Esophagus squamous epithelium (tissue), 5 donors: ENCODE data around the gene MCRIP1. TPM values are rescaled to one million over a fixed set of nuclear protein-coding genes. Genes with fewer than 3 reads are reported as not detected.

ENCODE experiments used
- DNase-seq: peaks from one replicate; lab custom pipeline; 2025; lab: John Stamatoyannopoulos, UW
- H3K27ac ChIP-seq, 4 donors: fragments of 200-600 bp; sonication (generic); one replicate each; pipeline ENCODE4 v1.5.1; 2016 to 2019; ENCODE audit warnings: mild to moderate bottlenecking in 1 of 4
- H3K27me3 ChIP-seq, 4 donors: fragments of 200-600 bp; sonication (generic); 1 replicate in 3 of 4; 2 replicates in 1 of 4; pipeline versions ENCODE4 v1.5.1 to v1.6.0; 2017 to 2021; ENCODE audit warnings: antibody characterized with exemption in 1 of 4
- H3K36me3 ChIP-seq, 3 donors: fragments of 200-600 bp; sonication (generic); one replicate each; pipeline ENCODE4 v1.5.1; 2016 to 2019
- H3K4me1 ChIP-seq, 3 donors: fragments of 200-600 bp; sonication (generic); one replicate each; pipeline ENCODE4 v1.5.1; 2017 to 2019
- H3K4me3 ChIP-seq, 4 donors: fragments of 200-600 bp; sonication (generic); 1 replicate in 3 of 4; 2 replicates in 1 of 4; pipeline ENCODE4 v1.5.1; 2016 to 2019; ENCODE audit warnings: mild to moderate bottlenecking in 2 of 4, moderate library complexity in 1 of 4
- H3K9me3 ChIP-seq, 3 donors: fragments of 200-600 bp; sonication (generic); one replicate each; pipeline ENCODE4 v1.5.1; 2016 to 2019
- POLR2A ChIP-seq, 4 donors: fragments of 450-650 bp; IDR thresholded peaks; one replicate each; pipeline ENCODE4 v1.6.1; 2017; ENCODE audit warnings: antibody characterized with exemption in 4 of 4, mild to moderate bottlenecking in 4 of 4, moderate library complexity in 3 of 4
- WGBS, 2 donors: methylation state at CpG; one replicate each; pipeline ENCODE4 v1.1.5; 2018; 5-methylcytosine and 5-hydroxymethylcytosine counted together
- intact Hi-C: fragments of 100-400 bp; cut with DNase I; formaldehyde crosslinking; loops from one replicate; pipeline ENCODE4 v1.15.0; 2022
- total RNA-seq, 4 donors: library from RNA; depleted of rRNA; stranded (reverse); fragments of >200 nt; gene quantifications; one replicate each; pipeline ENCODE4 v1.1.0, GENCODE V29; 2016
- TF ChIP-seq, protein P1 (sequence below), 6 experiments: fragments of 450-650 bp in 4 of 6; fragments of 200-600 bp in 2 of 6; sonication (generic) in 2 of 6; IDR thresholded peaks; one replicate each; pipeline ENCODE4 v1.5.1; 2016 to 2019; ENCODE audit warnings: antibody characterized with exemption in 6 of 6, mild to moderate bottlenecking in 4 of 6, moderate library complexity in 4 of 6
- donor health status: DM: yes; HTN: yes; CAD: no.

Gene MCRIP1
- total RNA-seq, 4 donors from 2014 or later: 8.7 to 28.0 (median 13.2) TPM

GRCh38 chr17:81810892-81811704 is 22.0 kb downstream of the MCRIP1 start:
- no peak overlapping the region for H3K4me3 ChIP-seq
- no peak overlapping the region for H3K27ac ChIP-seq
- H3K27me3 ChIP-seq: peaks cover 0 to 93% (median under 1%) of the 10 kb centered on the region in 4 donors
- no peaks in the 10 kb centered on the region for H3K9me3 ChIP-seq
- peaks cover 0 to 11% (median 0%) of the 10 kb centered on the region in 3 donors for H3K4me1 ChIP-seq
- TF ChIP-seq, protein P1, sequence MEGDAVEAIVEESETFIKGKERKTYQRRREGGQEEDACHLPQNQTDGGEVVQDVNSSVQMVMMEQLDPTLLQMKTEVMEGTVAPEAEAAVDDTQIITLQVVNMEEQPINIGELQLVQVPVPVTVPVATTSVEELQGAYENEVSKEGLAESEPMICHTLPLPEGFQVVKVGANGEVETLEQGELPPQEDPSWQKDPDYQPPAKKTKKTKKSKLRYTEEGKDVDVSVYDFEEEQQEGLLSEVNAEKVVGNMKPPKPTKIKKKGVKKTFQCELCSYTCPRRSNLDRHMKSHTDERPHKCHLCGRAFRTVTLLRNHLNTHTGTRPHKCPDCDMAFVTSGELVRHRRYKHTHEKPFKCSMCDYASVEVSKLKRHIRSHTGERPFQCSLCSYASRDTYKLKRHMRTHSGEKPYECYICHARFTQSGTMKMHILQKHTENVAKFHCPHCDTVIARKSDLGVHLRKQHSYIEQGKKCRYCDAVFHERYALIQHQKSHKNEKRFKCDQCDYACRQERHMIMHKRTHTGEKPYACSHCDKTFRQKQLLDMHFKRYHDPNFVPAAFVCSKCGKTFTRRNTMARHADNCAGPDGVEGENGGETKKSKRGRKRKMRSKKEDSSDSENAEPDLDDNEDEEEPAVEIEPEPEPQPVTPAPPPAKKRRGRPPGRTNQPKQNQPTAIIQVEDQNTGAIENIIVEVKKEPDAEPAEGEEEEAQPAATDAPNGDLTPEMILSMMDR (IDR thresholded peaks at IDR 0.05): no peak
- no peak for TF ChIP-seq POLR2A (IDR thresholded peaks at IDR 0.05)
- intact Hi-C loops: no loop called here
- DNase-seq: no peak
- no peaks in the 10 kb centered on the region for H3K36me3 ChIP-seq
- 48 to 71% methylated on average over 5 to 8 of the region's 42 CpGs for WGBS, 2 donors

DNA sequence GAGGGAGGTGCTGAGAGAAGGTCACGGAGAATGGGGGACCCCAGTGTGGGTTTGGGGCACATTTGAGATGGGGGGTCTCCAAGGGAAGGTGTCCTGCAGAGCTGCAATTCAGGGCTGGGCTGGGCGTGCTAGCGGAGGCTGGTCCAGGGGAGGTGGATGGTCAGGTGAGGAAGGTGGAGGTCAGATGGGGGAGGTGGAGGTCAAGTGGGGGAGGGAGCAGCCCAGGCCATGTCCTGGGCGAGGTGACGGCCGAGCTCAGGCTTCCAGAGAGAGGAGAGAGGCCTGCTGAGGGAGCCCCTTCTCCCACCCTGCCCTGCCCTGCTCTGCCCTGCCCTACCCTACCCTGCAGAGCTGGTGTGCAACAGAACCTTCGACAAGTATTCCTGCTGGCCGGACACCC is 22.6 kb downstream of the MCRIP1 start:
- Histone ChIP-seq H3K4me1 (peaks cover 0 to 6% (median 0%) of the 10 kb centered on the region in 3 donors), H3K4me3 (no peak overlapping the region), H3K36me3 (no peaks in the 10 kb centered on the region), H3K27me3 (peaks cover 0 to 97% (median 3%) of the 10 kb centered on the region in 4 donors), H3K27ac (no peak overlapping the region), H3K9me3 (no peaks in the 10 kb centered on the region)
- intact Hi-C loops: no loop called here
- no peak for DNase-seq
- WGBS, 2 donors: 67 to 83% methylated on average over 6 of the region's 8 CpGs
- TF ChIP-seq, protein P1 (IDR thresholded peaks at IDR 0.05): no peak

DNA sequence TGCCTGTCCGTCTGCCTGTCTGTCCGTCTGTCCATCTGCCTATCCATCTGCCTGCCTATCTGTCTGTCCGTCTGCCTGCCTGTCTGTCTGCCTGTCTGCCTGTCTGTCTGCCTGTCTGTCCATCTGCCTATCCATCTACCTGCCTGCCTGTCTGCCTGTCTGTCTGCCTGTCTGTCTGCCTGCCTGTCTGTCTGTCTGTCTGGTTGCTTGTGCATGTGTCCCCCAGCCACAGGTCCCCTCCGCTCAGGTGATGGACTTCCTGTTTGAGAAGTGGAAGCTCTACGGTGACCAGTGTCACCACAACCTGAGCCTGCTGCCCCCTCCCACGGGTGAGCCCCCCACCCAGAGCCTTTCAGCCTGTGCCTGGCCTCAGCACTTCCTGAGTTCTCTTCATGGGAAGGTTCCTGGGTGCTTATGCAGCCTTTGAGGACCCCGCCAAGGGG is 23.5 kb downstream of the MCRIP1 start:
- intact Hi-C loops: no loop called here
- Histone ChIP-seq H3K27ac (no peak overlapping the region), H3K27me3 (peaks cover 6 to 98% (median 10%) of the 10 kb centered on the region in 4 donors), H3K9me3 (no peaks in the 10 kb centered on the region), H3K36me3 (no peaks in the 10 kb centered on the region), H3K4me3 (no peak overlapping the region), H3K4me1 (peaks cover 5 to 8% (median 6%) of the 10 kb centered on the region in 3 donors)
- WGBS, 2 donors: 63 to 68% methylated on average over 5 to 6 of the region's 7 CpGs
- no peak for DNase-seq
- TF ChIP-seq, protein P1 (IDR thresholded peaks at IDR 0.05): no peak
- TF ChIP-seq POLR2A (IDR thresholded peaks at IDR 0.05): no peak

DNA sequence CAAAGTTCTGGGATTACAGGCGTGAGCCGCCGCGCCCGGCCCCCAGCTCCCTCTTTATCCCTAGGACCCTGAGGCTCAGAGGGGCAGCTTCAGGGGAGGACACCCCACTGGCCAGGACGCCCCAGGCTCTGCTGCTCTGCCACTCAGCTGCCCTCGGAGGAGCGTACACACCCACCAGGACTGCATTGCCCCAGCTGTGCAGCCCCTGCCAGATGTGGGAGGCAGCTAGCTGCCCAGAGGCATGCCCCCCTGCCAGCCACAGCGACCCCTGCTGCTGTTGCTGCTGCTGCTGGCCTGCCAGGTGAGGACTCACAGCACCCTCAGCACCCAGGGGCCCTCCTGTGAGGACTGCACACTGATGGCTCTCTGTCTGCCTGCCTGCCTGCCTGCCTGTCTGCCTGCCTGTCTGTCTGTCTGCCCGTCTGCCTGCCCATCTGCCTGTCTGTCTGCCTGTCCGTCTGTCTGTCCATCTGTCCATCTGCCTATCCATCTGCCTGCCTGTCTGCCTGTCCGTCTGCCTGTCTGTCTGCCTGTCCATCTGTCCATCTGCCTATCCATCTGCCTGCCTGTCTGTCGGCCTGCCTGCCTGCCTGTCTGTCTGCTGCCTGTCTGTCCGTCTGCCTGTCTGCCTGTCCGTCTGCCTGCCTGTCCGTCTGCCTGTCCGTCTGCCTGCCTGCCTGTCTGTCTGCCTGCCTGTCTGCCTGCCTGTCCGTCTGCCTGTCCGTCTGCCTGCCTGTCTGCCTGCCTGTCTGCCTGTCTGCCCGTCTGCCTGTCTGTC is 24.1 kb downstream of the MCRIP1 start:
- Histone ChIP-seq H3K9me3 (no peaks in the 10 kb centered on the region), H3K4me1 (peaks cover 6 to 14% (median 12%) of the 10 kb centered on the region in 3 donors), H3K4me3 (no peak overlapping the region), H3K36me3 (no peaks in the 10 kb centered on the region), H3K27me3 (peaks cover 6 to 100% (median 15%) of the 10 kb centered on the region in 4 donors), H3K27ac (no peak overlapping the region)
- no peak for DNase-seq
- TF ChIP-seq, protein P1 (IDR thresholded peaks at IDR 0.05): no peak
- no peak for TF ChIP-seq POLR2A (IDR thresholded peaks at IDR 0.05)
- intact Hi-C loops: no loop called here
- WGBS, 2 donors: 57 to 60% methylated on average over 11 to 12 of the region's 20 CpGs

GRCh38 chr17:81807839-81808238 is 25.3 kb downstream of the MCRIP1 start:
- WGBS, 2 donors: no CpG with 5 or more reads among the region's 13 CpGs

More at GRCh38 chr17:81807839-81808238, 25.3 kb downstream of the MCRIP1 start:
- no peaks in the 10 kb centered on the region for H3K9me3 ChIP-seq
- intact Hi-C loops: no loop called here
- no peaks in the 10 kb centered on the region for H3K36me3 ChIP-seq
- no peak overlapping the region for H3K4me3 ChIP-seq
- no peak for DNase-seq
- H3K27ac ChIP-seq: no peak overlapping the region
- TF ChIP-seq POLR2A (IDR thresholded peaks at IDR 0.05): no peak
- TF ChIP-seq, protein P1 (IDR thresholded peaks at IDR 0.05): no peak
- peaks cover 14 to 100% (median 24%) of the 10 kb centered on the region in 4 donors for H3K27me3 ChIP-seq
- peaks cover 6 to 22% (median 19%) of the 10 kb centered on the region in 3 donors for H3K4me1 ChIP-seq
